A673 (cell line): ENCODE results near the gene CST8.

Experiments used
- EZH2 ChIP-seq: fragments of 200-600 bp; sonication (generic); IDR thresholded peaks from 2 replicates; pipeline ENCODE4 v1.6.1; 2017; ENCODE audit warnings: borderline replicate concordance, low read depth, mild to moderate bottlenecking, mixed read lengths, antibody characterized with exemption, low read length; ENCODE audit not compliant: poor library complexity, severe bottlenecking
- TF ChIP-seq, protein P1 (sequence below): fragments of 300-800, 200-600 bp; sonication (generic); conservative IDR thresholded peaks from 2 replicates; pipeline ENCODE4 v1.5.1; 2017; ENCODE audit warnings: low read depth, mild to moderate bottlenecking, antibody characterized with exemption, low read length, moderate library complexity, mixed read lengths

DNA sequence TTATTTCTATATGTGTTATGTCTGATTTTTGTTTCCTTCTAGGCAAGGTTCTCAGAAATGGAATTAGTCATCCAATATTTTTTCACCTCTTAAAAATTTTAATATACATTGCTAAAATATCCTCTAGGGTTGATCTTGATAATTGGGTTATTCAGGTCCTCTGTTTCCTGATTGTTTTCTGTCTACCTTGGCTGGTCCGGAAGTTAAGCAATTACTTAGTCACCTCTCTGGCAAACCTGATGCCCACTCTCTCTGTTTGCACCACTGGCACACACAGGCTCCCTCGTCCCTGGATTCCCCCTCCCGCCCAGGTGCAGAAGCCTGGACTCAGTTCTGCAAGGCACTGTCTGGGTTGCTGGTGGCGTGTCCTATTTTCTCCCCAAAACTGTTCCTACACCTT, 49.7 kb downstream of the CST8 start:
- TF ChIP-seq, protein P1, sequence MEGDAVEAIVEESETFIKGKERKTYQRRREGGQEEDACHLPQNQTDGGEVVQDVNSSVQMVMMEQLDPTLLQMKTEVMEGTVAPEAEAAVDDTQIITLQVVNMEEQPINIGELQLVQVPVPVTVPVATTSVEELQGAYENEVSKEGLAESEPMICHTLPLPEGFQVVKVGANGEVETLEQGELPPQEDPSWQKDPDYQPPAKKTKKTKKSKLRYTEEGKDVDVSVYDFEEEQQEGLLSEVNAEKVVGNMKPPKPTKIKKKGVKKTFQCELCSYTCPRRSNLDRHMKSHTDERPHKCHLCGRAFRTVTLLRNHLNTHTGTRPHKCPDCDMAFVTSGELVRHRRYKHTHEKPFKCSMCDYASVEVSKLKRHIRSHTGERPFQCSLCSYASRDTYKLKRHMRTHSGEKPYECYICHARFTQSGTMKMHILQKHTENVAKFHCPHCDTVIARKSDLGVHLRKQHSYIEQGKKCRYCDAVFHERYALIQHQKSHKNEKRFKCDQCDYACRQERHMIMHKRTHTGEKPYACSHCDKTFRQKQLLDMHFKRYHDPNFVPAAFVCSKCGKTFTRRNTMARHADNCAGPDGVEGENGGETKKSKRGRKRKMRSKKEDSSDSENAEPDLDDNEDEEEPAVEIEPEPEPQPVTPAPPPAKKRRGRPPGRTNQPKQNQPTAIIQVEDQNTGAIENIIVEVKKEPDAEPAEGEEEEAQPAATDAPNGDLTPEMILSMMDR: no peak
- no peak for TF ChIP-seq EZH2
